ENCODE measurements around the gene ANO6. TPM values are rescaled to one million over a fixed set of nuclear protein-coding genes. Genes with fewer than 3 reads are reported as not detected.

ANO6 gene
- total and polyA plus RNA-seq, 2 donors (not counting 1 experiment from before 2014, with no cell fraction given) = 6.6 to 19.5 TPM

GRCh38 chr12:45286621-45287020 lies 70.7 kb downstream of the ANO6 start:
- Histone ChIP-seq H3K36me3 (replicated peaks in 1 of 2; ENCODE audit: control extremely low read depth in 1 of 2, control insufficient read depth in 1 of 2, extremely low read depth in 1 of 2, insufficient read depth in 2 of 2, low read length in 1 of 2) (peaks cover 0 to 3% of the 10 kb centered on the region in 2 experiments), H3K4me1 (ENCODE audit: control insufficient read depth in 2 of 2, insufficient read depth in 2 of 2, low read length in 2 of 2) (peaks cover 2 to 3% of the 10 kb centered on the region in 2 donors), H3K4me3 (ENCODE audit: control extremely low read depth in 1 of 5, extremely low read depth in 1 of 5, insufficient read depth in 1 of 5, low read depth in 2 of 5, low read length in 4 of 5) (no peak overlapping the region), H3K9ac (ENCODE audit: low read length) (no peak overlapping the region), H4K20me1 (ENCODE audit: control insufficient read depth, insufficient read depth, low read length, poor library complexity, severe bottlenecking) (peaks cover 4% of the 10 kb centered on the region), H3K27ac (ENCODE audit: low read length in 2 of 2) (no peak overlapping the region), H3K27me3 (replicated peaks in 1 of 4; ENCODE audit: control extremely low read depth in 1 of 4, control insufficient read depth in 3 of 4, insufficient read depth in 4 of 4, low read length in 3 of 4) (no peaks in the 10 kb centered on the region), H3K79me2 (ENCODE audit: control insufficient read depth, insufficient read depth, low read length) (no peaks in the 10 kb centered on the region), H3K9me3 (ENCODE audit: control extremely low read depth in 1 of 3, control insufficient read depth in 2 of 3, insufficient read depth in 1 of 3, low read length in 2 of 3) (no peaks in the 10 kb centered on the region), H2AFZ (ENCODE audit: insufficient read depth, low read depth, low read length, poor library complexity, severe bottlenecking) (no peak overlapping the region), H3K4me2 (replicated peaks; ENCODE audit: low read depth, low read length, poor library complexity, severe bottlenecking) (no peak overlapping the region)
- no peaks in the 10 kb centered on the region for H3K9me3 Mint-ChIP-seq (ENCODE audit: insufficient read depth)
- ATAC-seq (ENCODE audit: low read depth) (no peak), DNase-seq (no peak)
- CTCF ChIA-PET = no interaction called here
- no peak overlapping the region for H3K27ac Mint-ChIP-seq
- intact Hi-C loops (cut with micrococcal nuclease) = no loop called here
- H3K4me1 Mint-ChIP-seq = peaks cover 21% of the 10 kb centered on the region
- POLR2A ChIA-PET = no interaction called here
- 57% methylated on average over 1 of the region's 2 CpGs for WGBS (ENCODE audit: insufficient coverage)
- H3K4me3 Mint-ChIP-seq = no peak overlapping the region
- H3K27me3 Mint-ChIP-seq = no peaks in the 10 kb centered on the region
- TF ChIP-seq EZH2 (IDR thresholded peaks at IDR 0.05; ENCODE audit: borderline replicate concordance, insufficient read depth, low read depth, low read length, poor library complexity, severe bottlenecking) = no peak
- TF ChIP-seq, protein P1, sequence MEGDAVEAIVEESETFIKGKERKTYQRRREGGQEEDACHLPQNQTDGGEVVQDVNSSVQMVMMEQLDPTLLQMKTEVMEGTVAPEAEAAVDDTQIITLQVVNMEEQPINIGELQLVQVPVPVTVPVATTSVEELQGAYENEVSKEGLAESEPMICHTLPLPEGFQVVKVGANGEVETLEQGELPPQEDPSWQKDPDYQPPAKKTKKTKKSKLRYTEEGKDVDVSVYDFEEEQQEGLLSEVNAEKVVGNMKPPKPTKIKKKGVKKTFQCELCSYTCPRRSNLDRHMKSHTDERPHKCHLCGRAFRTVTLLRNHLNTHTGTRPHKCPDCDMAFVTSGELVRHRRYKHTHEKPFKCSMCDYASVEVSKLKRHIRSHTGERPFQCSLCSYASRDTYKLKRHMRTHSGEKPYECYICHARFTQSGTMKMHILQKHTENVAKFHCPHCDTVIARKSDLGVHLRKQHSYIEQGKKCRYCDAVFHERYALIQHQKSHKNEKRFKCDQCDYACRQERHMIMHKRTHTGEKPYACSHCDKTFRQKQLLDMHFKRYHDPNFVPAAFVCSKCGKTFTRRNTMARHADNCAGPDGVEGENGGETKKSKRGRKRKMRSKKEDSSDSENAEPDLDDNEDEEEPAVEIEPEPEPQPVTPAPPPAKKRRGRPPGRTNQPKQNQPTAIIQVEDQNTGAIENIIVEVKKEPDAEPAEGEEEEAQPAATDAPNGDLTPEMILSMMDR (IDR thresholded peaks at IDR 0.05) = no peak

DNA sequence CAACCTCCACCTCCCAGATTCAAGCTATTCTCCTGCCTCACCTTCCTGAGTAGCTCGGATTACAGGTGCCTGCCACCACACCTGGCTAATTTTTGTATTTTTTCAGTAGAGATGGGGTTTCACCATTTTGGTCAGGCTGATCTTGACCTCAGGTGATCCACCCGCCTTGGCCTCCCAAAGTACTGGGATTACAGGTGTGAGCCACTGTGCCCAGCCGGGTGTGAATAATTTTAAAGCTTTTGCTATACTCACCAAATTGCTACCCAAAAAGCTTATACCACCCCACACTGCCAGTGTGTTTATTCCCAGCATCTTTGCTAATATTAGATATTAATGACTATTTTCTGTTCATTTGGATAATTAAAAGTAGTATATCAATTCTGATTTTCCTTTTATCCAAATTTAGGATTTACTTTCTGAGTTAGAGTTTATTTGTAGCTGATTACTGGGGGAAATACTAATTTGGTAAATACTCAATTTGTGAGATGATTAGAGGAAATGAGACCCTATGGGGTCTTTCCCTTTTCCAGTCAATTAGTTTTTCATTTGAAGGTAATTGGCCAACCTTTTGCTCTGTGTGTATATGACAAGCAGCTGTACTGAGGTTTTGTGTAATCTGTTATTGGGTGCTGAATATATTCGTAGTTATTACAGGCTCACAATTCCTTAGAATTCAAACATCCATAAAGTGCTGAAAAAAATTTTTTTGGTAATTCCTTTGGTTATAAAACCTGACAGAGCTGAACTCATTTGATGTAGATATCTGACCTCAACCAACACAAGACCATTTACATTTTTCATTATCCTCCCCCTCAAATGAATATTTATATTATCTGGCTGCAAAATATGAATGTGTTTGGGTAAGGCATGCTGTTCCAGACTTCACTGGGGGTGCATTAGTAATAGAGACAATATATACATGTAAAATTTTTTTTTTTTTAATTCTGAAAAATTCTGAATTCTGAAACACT lies 73.6 kb downstream of the ANO6 start:
- ATAC-seq (ENCODE audit: low read depth) = no peak
- intact Hi-C loops (cut with micrococcal nuclease) = no loop called here
- no CpG with 5 or more reads among the region's 4 CpGs for WGBS (ENCODE audit: insufficient coverage)
- CTCF ChIA-PET = no interaction called here
- Histone ChIP-seq H3K4me2 (replicated peaks; ENCODE audit: low read depth, low read length, poor library complexity, severe bottlenecking) (no peak overlapping the region), H3K79me2 (ENCODE audit: control insufficient read depth, insufficient read depth, low read length) (peaks cover 3% of the 10 kb centered on the region), H3K9me3 (ENCODE audit: control extremely low read depth in 1 of 3, control insufficient read depth in 2 of 3, insufficient read depth in 1 of 3, low read length in 2 of 3) (no peaks in the 10 kb centered on the region), H3K27me3 (replicated peaks in 1 of 4; ENCODE audit: control extremely low read depth in 1 of 4, control insufficient read depth in 3 of 4, insufficient read depth in 4 of 4, low read length in 3 of 4) (no peaks in the 10 kb centered on the region), H3K36me3 (replicated peaks in 1 of 2; ENCODE audit: control extremely low read depth in 1 of 2, control insufficient read depth in 1 of 2, extremely low read depth in 1 of 2, insufficient read depth in 2 of 2, low read length in 1 of 2) (no peaks in the 10 kb centered on the region), H4K20me1 (ENCODE audit: control insufficient read depth, insufficient read depth, low read length, poor library complexity, severe bottlenecking) (no peaks in the 10 kb centered on the region), H3K27ac (ENCODE audit: low read length in 2 of 2) (no peak overlapping the region), H2AFZ (ENCODE audit: insufficient read depth, low read depth, low read length, poor library complexity, severe bottlenecking) (no peak overlapping the region), H3K4me3 (ENCODE audit: control extremely low read depth in 1 of 5, extremely low read depth in 1 of 5, insufficient read depth in 1 of 5, low read depth in 2 of 5, low read length in 4 of 5) (no peak overlapping the region), H3K9ac (ENCODE audit: low read length) (no peak overlapping the region), H3K4me1 (ENCODE audit: control insufficient read depth in 2 of 2, insufficient read depth in 2 of 2, low read length in 2 of 2) (peaks cover 5 to 6% of the 10 kb centered on the region in 2 donors)
- no peak overlapping the region for H3K4me3 Mint-ChIP-seq
- TF ChIP-seq, protein P1 (IDR thresholded peaks at IDR 0.05) = no peak
- TF ChIP-seq EZH2 (IDR thresholded peaks at IDR 0.05; ENCODE audit: borderline replicate concordance, insufficient read depth, low read depth, low read length, poor library complexity, severe bottlenecking) = no peak
- POLR2A ChIA-PET = no interaction called here
- no peaks in the 10 kb centered on the region for H3K9me3 Mint-ChIP-seq (ENCODE audit: insufficient read depth)
- peaks cover 31% of the 10 kb centered on the region for H3K4me1 Mint-ChIP-seq
- H3K27ac Mint-ChIP-seq = no peak overlapping the region
- DNase-seq = no peak
- H3K27me3 Mint-ChIP-seq = no peaks in the 10 kb centered on the region

Measured in B cell (primary cell).